GM23338 (cell line): ENCODE measurements around the gene PLEKHM1.
"Not testable (repeated sequence)": the region's sequence is repeated elsewhere in the genome, so short reads cannot be mapped to it uniquely, and the experiment has no call there.

Experiments
- CTCF ChIP-seq, 2 experiments: fragments of 200-600 bp in 1 of 2; sonication (generic) in 1 of 2; conservative IDR thresholded peaks; 2 replicates each; pipeline versions ENCODE4 v1.5.1 to v1.6.1; 2016 to 2017; ENCODE audit warnings: antibody characterized with exemption in 2 of 2, low read depth in 2 of 2, mild to moderate bottlenecking in 2 of 2, moderate library complexity in 1 of 2
- EZH2 ChIP-seq: fragments of 200-600 bp; sonication (generic); IDR thresholded peaks from one replicate; pipeline ENCODE4 v1.8.0; 2017; ENCODE audit warnings: antibody characterized with exemption, mild to moderate bottlenecking, low read depth; ENCODE audit not compliant: unreplicated experiment

- TF ChIP-seq EZH2; CTCF (conservative IDR thresholded peaks at IDR 0.05; ENCODE audit: low read depth in 2 of 2): not testable (repeated sequence)
Observed at GRCh38 chr17:45494556-45494955, 4.0 kb upstream of the PLEKHM1 start.
